Keratinocyte (primary cell): ENCODE results near the gene LRRC52. TPM values are rescaled to one million over a fixed set of nuclear protein-coding genes. Genes with fewer than 3 reads are reported as not detected.

Experiments
- DNase-seq: peaks from one replicate; pipeline ENCODE4 v3.0.0-alpha.2; 2011; ENCODE audit warnings: low read depth, missing footprints, low spot score
- FAIRE-seq: peaks from 2 replicates; lab custom pipeline; 2011; peaks lifted over from hg19 to GRCh38; lab: Jason Lieb, UNC
- H2AFZ ChIP-seq: 2 replicates; pipeline ENCODE4 v1.6.0; 2012; ENCODE audit warnings: low read length, control low read depth, inconsistent platforms; ENCODE audit not compliant: control insufficient read depth
- H3K27ac ChIP-seq: 2 replicates; pipeline ENCODE4 v1.5.1; 2011; ENCODE audit warnings: low read length; ENCODE audit not compliant: control insufficient read depth, insufficient read depth
- H3K27me3 ChIP-seq: 3 replicates; pipeline ENCODE4 v1.6.0; 2011; ENCODE audit warnings: low read length; ENCODE audit not compliant: control insufficient read depth, insufficient read depth; ENCODE audit errors: extremely low read depth
- H3K36me3 ChIP-seq, 2 experiments: 2 replicates in 1 of 2; 3 replicates in 1 of 2; pipeline ENCODE4 v1.5.1; 2011; ENCODE audit warnings: low read length in 2 of 2, mild to moderate bottlenecking in 1 of 2; ENCODE audit not compliant: control insufficient read depth in 2 of 2, insufficient read depth in 2 of 2; ENCODE audit errors: extremely low read depth in 1 of 2
- H3K4me1 ChIP-seq: 3 replicates; pipeline ENCODE4 v1.5.1; 2011; ENCODE audit warnings: low read length; ENCODE audit not compliant: control insufficient read depth, insufficient read depth; ENCODE audit errors: extremely low read depth
- H3K4me2 ChIP-seq: 3 replicates; pipeline ENCODE4 v1.6.0; 2011; ENCODE audit warnings: low read depth, low read length; ENCODE audit not compliant: control insufficient read depth, insufficient read depth; ENCODE audit errors: extremely low read depth
- H3K4me3 ChIP-seq, 3 experiments: fragments of 200-600 bp in 1 of 3; sonication (generic) in 1 of 3; 2 replicates in 2 of 3; 3 replicates in 1 of 3; pipeline ENCODE4 v1.5.1; 2011 to 2016; ENCODE audit warnings: low read length in 3 of 3, mild to moderate bottlenecking in 3 of 3, control low read depth in 2 of 3, inconsistent platforms in 1 of 3, low read depth in 1 of 3, mixed read lengths in 1 of 3, mixed run types in 1 of 3, moderate library complexity in 1 of 3; ENCODE audit not compliant: control insufficient read depth in 2 of 3, insufficient read depth in 2 of 3; ENCODE audit errors: extremely low read depth in 1 of 3
- H3K79me2 ChIP-seq: 2 replicates; pipeline ENCODE4 v1.6.0; 2012; ENCODE audit warnings: low read length; ENCODE audit not compliant: control insufficient read depth, insufficient read depth
- H3K9ac ChIP-seq: 3 replicates; pipeline ENCODE4 v1.6.0; 2011; ENCODE audit warnings: low read length; ENCODE audit not compliant: control insufficient read depth, insufficient read depth; ENCODE audit errors: extremely low read depth
- H3K9me1 ChIP-seq: 3 replicates; pipeline ENCODE4 v1.6.0; 2011; ENCODE audit warnings: low read length; ENCODE audit not compliant: control insufficient read depth, insufficient read depth; ENCODE audit errors: extremely low read depth
- H3K9me3 ChIP-seq: 2 replicates; pipeline ENCODE4 v1.5.1; 2012; ENCODE audit warnings: low read depth, low read length; ENCODE audit not compliant: control insufficient read depth
- H4K20me1 ChIP-seq: 3 replicates; pipeline ENCODE4 v1.6.0; 2011; ENCODE audit warnings: low read length; ENCODE audit not compliant: control insufficient read depth, insufficient read depth; ENCODE audit errors: extremely low read depth
- EZH2 ChIP-seq: IDR thresholded peaks from one replicate; pipeline ENCODE4 v1.6.1; 2012; ENCODE audit warnings: inconsistent platforms, mild to moderate bottlenecking, low read length, moderate library complexity
- dilution Hi-C: fragments of 300-500 bp; cut with MboI; formaldehyde crosslinking; loops from one replicate; pipeline ENCODE4 v1.7.0; 2020; ENCODE audit warnings: low sequenced_read_pairs; ENCODE audit not compliant: extremely low pct_ligation_motif_present
- polyA plus RNA-seq, 5 experiments: library from polyadenylated mRNA; depleted of rRNA in 3 of 5; stranded (reverse) in 3 of 5; stranded (forward) in 1 of 5; unstranded in 1 of 5; fragments of >200 nt; gene quantifications; 1 replicate in 1 of 5; 2 replicates in 3 of 5; 3 replicates in 1 of 5; pipeline versions ENCODE4 v1.2.1 to v1.2.3, GENCODE V29; 2011 to 2012; ENCODE audit warnings: missing spikeins in 2 of 5, low read depth in 1 of 5, low replicate concordance in 1 of 5
- TF ChIP-seq, protein P1 (sequence below), 3 experiments: IDR thresholded peaks in 1 of 3; conservative IDR thresholded peaks in 1 of 3; optimal IDR thresholded peaks in 1 of 3; 2 replicates in 2 of 3; 3 replicates in 1 of 3; pipeline versions ENCODE3 to v1.5.1; 2011; ENCODE audit warnings: low read length in 3 of 3, mild to moderate bottlenecking in 3 of 3, moderate library complexity in 2 of 3, control low read depth in 1 of 3, inconsistent platforms in 1 of 3; ENCODE audit not compliant: insufficient read depth in 2 of 3; ENCODE audit errors: extremely low read depth in 1 of 3

Gene LRRC52
- polyA plus RNA-seq, 1 donor (not counting 4 experiments of a cell fraction or from before 2014, with no cell fraction given): not detected

DNA sequence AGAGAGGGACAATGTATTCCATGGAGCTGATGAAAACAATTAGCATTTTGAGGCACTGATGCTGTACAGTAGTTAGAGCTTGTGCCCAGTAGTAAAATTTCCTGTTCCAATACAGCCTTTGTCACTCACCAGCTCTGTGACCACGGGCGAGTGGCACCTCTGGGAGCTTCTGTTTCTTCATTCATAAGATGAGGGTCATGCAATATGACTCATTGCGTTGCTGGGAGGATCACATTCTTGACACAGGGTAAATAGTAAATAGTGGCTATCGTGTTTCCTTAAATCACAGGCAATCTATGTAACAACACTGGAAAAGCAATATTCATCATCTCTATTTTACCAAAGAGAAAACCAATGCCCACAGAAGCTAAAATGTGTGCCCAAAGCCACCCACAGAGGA is 4.5 kb upstream of the LRRC52 start:
- H4K20me1 ChIP-seq: no peaks in the 10 kb centered on the region
- FAIRE-seq (no peak), DNase-seq (no peak)
- TF ChIP-seq, protein P1, sequence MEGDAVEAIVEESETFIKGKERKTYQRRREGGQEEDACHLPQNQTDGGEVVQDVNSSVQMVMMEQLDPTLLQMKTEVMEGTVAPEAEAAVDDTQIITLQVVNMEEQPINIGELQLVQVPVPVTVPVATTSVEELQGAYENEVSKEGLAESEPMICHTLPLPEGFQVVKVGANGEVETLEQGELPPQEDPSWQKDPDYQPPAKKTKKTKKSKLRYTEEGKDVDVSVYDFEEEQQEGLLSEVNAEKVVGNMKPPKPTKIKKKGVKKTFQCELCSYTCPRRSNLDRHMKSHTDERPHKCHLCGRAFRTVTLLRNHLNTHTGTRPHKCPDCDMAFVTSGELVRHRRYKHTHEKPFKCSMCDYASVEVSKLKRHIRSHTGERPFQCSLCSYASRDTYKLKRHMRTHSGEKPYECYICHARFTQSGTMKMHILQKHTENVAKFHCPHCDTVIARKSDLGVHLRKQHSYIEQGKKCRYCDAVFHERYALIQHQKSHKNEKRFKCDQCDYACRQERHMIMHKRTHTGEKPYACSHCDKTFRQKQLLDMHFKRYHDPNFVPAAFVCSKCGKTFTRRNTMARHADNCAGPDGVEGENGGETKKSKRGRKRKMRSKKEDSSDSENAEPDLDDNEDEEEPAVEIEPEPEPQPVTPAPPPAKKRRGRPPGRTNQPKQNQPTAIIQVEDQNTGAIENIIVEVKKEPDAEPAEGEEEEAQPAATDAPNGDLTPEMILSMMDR (optimal IDR thresholded peaks at IDR 0.05 in 1 of 3, IDR thresholded peaks at IDR 0.05 in 1 of 3, conservative IDR thresholded peaks at IDR 0.05 in 1 of 3; ENCODE audit: extremely low read depth in 1 of 3, insufficient read depth in 2 of 3, low read length in 3 of 3): no peak
- TF ChIP-seq EZH2: no peak
- no peaks in the 10 kb centered on the region for H3K79me2 ChIP-seq
- no peak overlapping the region for H3K9ac ChIP-seq
- no peaks in the 10 kb centered on the region for H3K9me1 ChIP-seq
- no peak overlapping the region for H3K4me2 ChIP-seq
- H3K27ac ChIP-seq: no peak overlapping the region
- dilution Hi-C loops: no loop called here
- H3K4me1 ChIP-seq: no peaks in the 10 kb centered on the region
- H3K36me3 ChIP-seq: no peaks in the 10 kb centered on the region
- H2AFZ ChIP-seq: no peak overlapping the region
- no peaks in the 10 kb centered on the region for H3K9me3 ChIP-seq
- no peak overlapping the region for H3K4me3 ChIP-seq
- H3K27me3 ChIP-seq: peaks cover 2% of the 10 kb centered on the region

DNA sequence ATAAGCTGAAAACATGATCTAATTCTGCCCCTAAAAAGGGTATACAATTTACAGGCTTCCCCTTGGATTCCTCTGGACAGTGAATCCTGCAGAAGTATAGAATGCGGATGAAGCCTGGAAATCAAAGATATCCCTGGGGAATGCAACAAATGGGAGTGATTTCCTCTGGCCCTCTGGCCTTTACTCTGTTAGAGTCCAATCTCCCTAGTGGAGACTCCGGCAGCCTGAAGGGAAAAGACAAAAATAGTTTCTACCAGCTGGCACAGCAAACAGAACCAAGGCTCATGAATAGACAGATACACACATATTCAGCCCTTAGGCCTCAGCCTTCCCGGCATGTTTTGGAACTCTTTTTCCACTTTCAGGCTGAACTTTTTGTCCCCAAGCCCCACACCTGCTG is 3.9 kb upstream of the LRRC52 start:
- no peak overlapping the region for H2AFZ ChIP-seq
- no peak overlapping the region for H3K27ac ChIP-seq
- no peak overlapping the region for H3K9ac ChIP-seq
- no peaks in the 10 kb centered on the region for H4K20me1 ChIP-seq
- dilution Hi-C loops: no loop called here
- no peak overlapping the region for H3K4me3 ChIP-seq
- H3K4me1 ChIP-seq: no peaks in the 10 kb centered on the region
- peaks cover 8% of the 10 kb centered on the region for H3K27me3 ChIP-seq
- no peaks in the 10 kb centered on the region for H3K36me3 ChIP-seq
- no peaks in the 10 kb centered on the region for H3K9me1 ChIP-seq
- no peak for DNase-seq
- no peak overlapping the region for H3K4me2 ChIP-seq
- no peaks in the 10 kb centered on the region for H3K79me2 ChIP-seq
- FAIRE-seq: no peak
- TF ChIP-seq, protein P1 (optimal IDR thresholded peaks at IDR 0.05 in 1 of 3, IDR thresholded peaks at IDR 0.05 in 1 of 3, conservative IDR thresholded peaks at IDR 0.05 in 1 of 3; ENCODE audit: extremely low read depth in 1 of 3, insufficient read depth in 2 of 3, low read length in 3 of 3): no peak
- TF ChIP-seq EZH2: no peak
- no peaks in the 10 kb centered on the region for H3K9me3 ChIP-seq
